H1 (cell line): ENCODE results near the gene PEX14. TPM values are rescaled to one million over a fixed set of nuclear protein-coding genes. Genes with fewer than 3 reads are reported as not detected.

Source experiments
- CHD2 ChIP-seq: IDR thresholded peaks from 2 replicates; pipeline ENCODE4 v1.6.1; 2012; ENCODE audit warnings: low read length, improper control_type of control experiment
- polyA plus RNA-seq, 7 experiments: library from polyadenylated mRNA; depleted of rRNA in 3 of 7; stranded (reverse) in 5 of 7; unstranded in 2 of 7; fragments of >200 nt in 5 of 7; fragments of 200-250 nt in 2 of 7; gene quantifications; 1 replicate in 5 of 7; 2 replicates in 1 of 7; 4 replicates in 1 of 7; pipeline versions ENCODE4 v1.2.1 to v1.2.3, GENCODE V29; 2011 to 2013; ENCODE audit warnings: missing spikeins in 2 of 7, mixed read lengths in 2 of 7
- total RNA-seq: library from RNA; stranded (reverse); fragmentation: NEBNext Ultra II Directional; extraction: Animal tissue kit (Norgen Biotek cat#: 25700); gene quantifications from 2 replicates; pipeline ENCODE4 v1.2.1, GENCODE V29; 2021
- TF ChIP-seq, protein P1 (sequence below): IDR thresholded peaks from 2 replicates; pipeline ENCODE4 v1.6.1; 2012; ENCODE audit warnings: low read length, inconsistent platforms

PEX14 gene
- total and polyA plus RNA-seq, 2 of the 8 experiments (the other 6 are each of a cell fraction or from before 2014, with no cell fraction given): 13.0 to 19.8 TPM

DNA sequence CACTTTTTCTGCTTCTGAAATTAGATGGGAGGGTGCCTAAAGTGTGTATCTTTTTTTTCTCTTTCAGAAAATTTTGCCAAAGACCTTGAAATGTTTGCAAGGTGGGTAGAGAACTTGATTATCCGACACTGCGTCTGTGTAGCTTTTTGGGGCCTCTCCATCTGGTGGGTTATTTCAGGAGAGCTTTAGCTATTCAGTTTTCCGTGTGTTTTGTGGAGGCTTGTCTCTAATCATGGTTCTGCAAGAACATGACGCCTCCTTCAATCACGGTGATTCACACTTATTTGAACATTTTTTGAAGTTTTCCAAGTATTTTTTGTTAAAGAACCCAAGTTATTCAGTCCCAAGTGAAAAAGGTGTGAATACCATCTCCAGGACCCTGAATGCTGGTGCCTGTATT, 40.2 kb upstream of the PEX14 start (continued):
- TF ChIP-seq, protein P1, sequence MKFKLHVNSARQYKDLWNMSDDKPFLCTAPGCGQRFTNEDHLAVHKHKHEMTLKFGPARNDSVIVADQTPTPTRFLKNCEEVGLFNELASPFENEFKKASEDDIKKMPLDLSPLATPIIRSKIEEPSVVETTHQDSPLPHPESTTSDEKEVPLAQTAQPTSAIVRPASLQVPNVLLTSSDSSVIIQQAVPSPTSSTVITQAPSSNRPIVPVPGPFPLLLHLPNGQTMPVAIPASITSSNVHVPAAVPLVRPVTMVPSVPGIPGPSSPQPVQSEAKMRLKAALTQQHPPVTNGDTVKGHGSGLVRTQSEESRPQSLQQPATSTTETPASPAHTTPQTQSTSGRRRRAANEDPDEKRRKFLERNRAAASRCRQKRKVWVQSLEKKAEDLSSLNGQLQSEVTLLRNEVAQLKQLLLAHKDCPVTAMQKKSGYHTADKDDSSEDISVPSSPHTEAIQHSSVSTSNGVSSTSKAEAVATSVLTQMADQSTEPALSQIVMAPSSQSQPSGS: no peak
- no peak for TF ChIP-seq CHD2
